K562 (cell line): ENCODE data around the gene MAK. TPM values are rescaled to one million over a fixed set of nuclear protein-coding genes. Genes with fewer than 3 reads are reported as not detected.

Source experiments
- REST ChIP-seq, 2 experiments: fragments of 450-650 bp; formaldehyde crosslinking in 1 of 2; IDR thresholded peaks; 2 replicates each; pipeline versions ENCODE4 v1.4.0 to v1.6.1; 2014 to 2020; ENCODE audit warnings: mild to moderate bottlenecking in 2 of 2, borderline replicate concordance in 1 of 2, low read depth in 1 of 2
- TRIM24 ChIP-seq, 2 experiments: fragments of 450-650 bp; IDR thresholded peaks; 2 replicates each; pipeline ENCODE4 v1.6.1; 2016
- polyA plus RNA-seq, 8 experiments: library from polyadenylated mRNA; depleted of rRNA in 4 of 8; stranded (reverse) in 5 of 8; unstranded in 3 of 8; fragments of >200 nt; fragmentation: Nextera tagmentation in 2 of 8; fragmentation: Illumina TruSeq in 1 of 8; extraction: Ambion mirVana in 2 of 8; extraction: Trizol in 1 of 8; gene quantifications; 2 replicates each; pipeline versions ENCODE4 v1.2.1 to v1.2.3, GENCODE V29; 2011 to 2014; ENCODE audit warnings: inconsistent platforms in 1 of 8, missing spikeins in 1 of 8
- total RNA-seq, 7 experiments: library from RNA; depleted of rRNA in 6 of 7; stranded (reverse); fragments of >200 nt in 6 of 7; fragmentation: Illumina TruSeq in 2 of 7; extraction: Trizol in 2 of 7; gene quantifications; 2 replicates each; pipeline versions ENCODE4 v1.2.1 to v1.2.3, GENCODE V29; 2011 to 2021; ENCODE audit warnings: low replicate concordance in 1 of 7

Gene MAK
- total and polyA plus RNA-seq, 9 of the 15 experiments (the other 6 are each of a cell fraction or from before 2014, with no cell fraction given) = 0.25 to 1.1 (median 0.53) TPM

GRCh38 chr6:10730254-10730653, 108.1 kb downstream of the MAK start (continued):
- TF ChIP-seq REST (IDR thresholded peaks at IDR 0.05; ENCODE audit: borderline replicate concordance) (no peak), REST (CRISPR knock-in tag; IDR thresholded peaks at IDR 0.05; ENCODE audit: low read depth) (no peak), TRIM24 (IDR thresholded peaks at IDR 0.05) (no peak)
